Cardiac muscle cell (in vitro differentiated cells and primary cell): Measurements from ENCODE around the gene TGFBR3L. TPM values are rescaled to one million over a fixed set of nuclear protein-coding genes. Genes with fewer than 3 reads are reported as not detected.
A peak's percentile ranks its signal among the peaks of the same experiment; 100 is the strongest.

Experiments
- DNase-seq, 2 donors: peaks; one replicate each; pipeline versions ENCODE4 v3.0.0 to v3.0.0-alpha.2; 2010 to 2017; ENCODE audit warnings: low read depth in 1 of 2, low spot score in 1 of 2
- H3K27ac ChIP-seq: fragments of 200-600 bp; sonication (generic); 2 replicates; pipeline ENCODE4 v1.5.1; 2016
- H3K27me3 ChIP-seq: fragments of 200-600 bp; sonication (generic); 2 replicates; pipeline ENCODE4 v1.6.0; 2016; ENCODE audit warnings: control low read depth
- H3K36me3 ChIP-seq: fragments of 200-600 bp; sonication (generic); 2 replicates; pipeline ENCODE4 v1.5.1; 2016; ENCODE audit warnings: control low read depth
- H3K4me1 ChIP-seq: fragments of 200-600 bp; sonication (generic); 2 replicates; pipeline ENCODE4 v1.8.1; 2017; ENCODE audit warnings: low read depth, mild to moderate bottlenecking, mixed run types
- H3K4me3 ChIP-seq: fragments of 200-600 bp; sonication (generic); 2 replicates; pipeline ENCODE4 v1.5.1; 2016; ENCODE audit warnings: mild to moderate bottlenecking
- H3K9me3 ChIP-seq: fragments of 200-600 bp; sonication (generic); 2 replicates; pipeline ENCODE4 v1.5.1; 2017; ENCODE audit warnings: low read depth, mild to moderate bottlenecking, control low read depth
- CTCF ChIP-seq: IDR thresholded peaks from 2 replicates; pipeline ENCODE4 v1.5.1; 2012; ENCODE audit warnings: low read depth, mild to moderate bottlenecking, low read length
- polyA plus RNA-seq: library from polyadenylated mRNA; unstranded; fragments of >200 nt; fragmentation: Nextera tagmentation; extraction: Ambion mirVana; gene quantifications from 2 replicates; pipeline ENCODE4 v1.2.1, GENCODE V29; 2016
- total RNA-seq: library from RNA; depleted of rRNA; stranded (reverse); fragments of >200 nt; gene quantifications from 2 replicates; pipeline ENCODE4 v1.2.3, GENCODE V29; 2016

Gene TGFBR3L
- total and polyA plus RNA-seq, 2 experiments from 2014 or later: 2.6 to 3.2 TPM

GRCh38 chr19:7921967-7922835 is 7.6 kb downstream of the TGFBR3L start:
- no peaks in the 10 kb centered on the region for H3K36me3 ChIP-seq
- H3K27ac ChIP-seq: no peak overlapping the region
- no peak for DNase-seq
- peaks cover 9% of the 10 kb centered on the region for H3K4me1 ChIP-seq
- TF ChIP-seq CTCF: no peak
- H3K9me3 ChIP-seq: no peaks in the 10 kb centered on the region
- no peak overlapping the region for H3K4me3 ChIP-seq
- H3K27me3 ChIP-seq: peaks cover 16% of the 10 kb centered on the region

- H3K4me3 ChIP-seq: no peak overlapping the region
- no peaks in the 10 kb centered on the region for H3K9me3 ChIP-seq
- H3K4me1 ChIP-seq: peaks cover 4% of the 10 kb centered on the region
- TF ChIP-seq CTCF: no peak
- DNase-seq: no peak
- H3K36me3 ChIP-seq: no peaks in the 10 kb centered on the region
- peaks cover 10% of the 10 kb centered on the region for H3K27me3 ChIP-seq
- H3K27ac ChIP-seq: no peak overlapping the region
These were observed 8.2 kb downstream of the TGFBR3L start for GRCh38 chr19:7922836-7923195.

- Histone ChIP-seq H3K27me3 (peaks cover 3% of the 10 kb centered on the region), H3K27ac (no peak overlapping the region), H3K36me3 (no peaks in the 10 kb centered on the region), H3K4me3 (no peak overlapping the region), H3K9me3 (no peaks in the 10 kb centered on the region), H3K4me1 (peaks cover 4% of the 10 kb centered on the region)
- no peak for TF ChIP-seq CTCF
- DNase-seq: no peak
These were observed 8.9 kb downstream of the TGFBR3L start for GRCh38 chr19:7923295-7924191.

- no peak for TF ChIP-seq CTCF
- Histone ChIP-seq H3K36me3 (no peaks in the 10 kb centered on the region), H3K27ac (no peak overlapping the region), H3K4me1 (peaks cover 4% of the 10 kb centered on the region), H3K4me3 (no peak overlapping the region), H3K9me3 (no peaks in the 10 kb centered on the region), H3K27me3 (no peaks in the 10 kb centered on the region)
- no peak for DNase-seq
These were observed 9.6 kb downstream of the TGFBR3L start for GRCh38 chr19:7924241-7924640.

GRCh38 chr19:7924651-7925170 is 10.1 kb downstream of the TGFBR3L start:
- H3K4me1 ChIP-seq: peaks cover 4% of the 10 kb centered on the region
- H3K27ac ChIP-seq: no peak overlapping the region
- TF ChIP-seq CTCF: no peak
- H3K4me3 ChIP-seq: peak overlapping the region; percentile 63
- no peaks in the 10 kb centered on the region for H3K9me3 ChIP-seq
- no peaks in the 10 kb centered on the region for H3K36me3 ChIP-seq
- DNase-seq: no peak
- no peaks in the 10 kb centered on the region for H3K27me3 ChIP-seq
